Measurements from ENCODE around the gene GHR. TPM values are rescaled to one million over a fixed set of nuclear protein-coding genes. Genes with fewer than 3 reads are reported as not detected.

Gene GHR
- total and polyA plus RNA-seq, 2 of the 8 experiments (the other 6 are each of a cell fraction or from before 2014, with no cell fraction given), result 0.15 to 0.19 TPM

DNA sequence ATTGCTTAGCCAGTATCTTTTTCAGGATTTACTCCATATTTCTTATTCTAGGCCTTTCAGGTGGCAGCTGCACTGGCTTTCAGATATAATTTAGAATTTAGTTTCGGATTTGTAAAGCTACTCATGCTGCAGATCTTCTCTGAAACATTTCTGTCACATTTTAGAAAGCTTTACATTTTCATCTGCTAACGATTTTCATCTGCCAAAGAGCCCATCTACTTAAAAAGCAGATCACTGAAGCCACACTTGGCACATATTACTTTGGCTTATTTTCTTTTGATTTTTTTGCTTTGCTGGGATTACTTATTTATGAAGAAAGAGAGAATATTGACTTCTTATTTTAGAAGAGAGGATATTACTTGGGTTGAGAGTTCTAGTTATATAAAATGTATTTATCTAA, 98.2 kb downstream of the GHR start (continued):
- no peak for TF ChIP-seq TBP (IDR thresholded peaks at IDR 0.05; ENCODE audit: low read depth, low read length)

Measured in H1 (cell line).